Lower leg skin (tissue), 4 donors: ENCODE results near the gene PDK1. TPM values are rescaled to one million over a fixed set of nuclear protein-coding genes. Genes with fewer than 3 reads are reported as not detected.

Experiments
- DNase-seq, 2 donors: peaks; one replicate each; pipeline ENCODE4 v3.0.0-alpha.2; 2019; ENCODE audit warnings: low spot score in 2 of 2
- H3K4me3 ChIP-seq: fragments of 200-600 bp; sonication (generic); 2 replicates; pipeline ENCODE4 v1.5.1; 2017; ENCODE audit warnings: mild to moderate bottlenecking, low read depth; ENCODE audit not compliant: poor library complexity, severe bottlenecking
- POLR2A ChIP-seq, 2 donors: fragments of 450-650 bp; IDR thresholded peaks; one replicate each; pipeline ENCODE4 v1.6.1; 2016 to 2017; ENCODE audit warnings: antibody characterized with exemption in 2 of 2, mild to moderate bottlenecking in 1 of 2, moderate library complexity in 1 of 2
- WGBS, 2 donors: methylation state at CpG; one replicate each; pipeline ENCODE4 v1.1.5; 2018; 5-methylcytosine and 5-hydroxymethylcytosine counted together
- intact Hi-C: fragments of 100-400 bp; cut with DNase I; formaldehyde crosslinking; loops from one replicate; pipeline ENCODE4 v1.15.0; 2023; ENCODE audit warnings: low total_unique reads
- total RNA-seq, 4 donors: library from RNA; depleted of rRNA; stranded (reverse); fragments of >200 nt; gene quantifications; one replicate each; pipeline ENCODE4 v1.1.0, GENCODE V29; 2016
- TF ChIP-seq, protein P1 (sequence below), 3 donors: fragments of 450-650 bp; IDR thresholded peaks; one replicate each; pipeline ENCODE4 v1.5.1; 2016; ENCODE audit warnings: antibody characterized with exemption in 3 of 3, mild to moderate bottlenecking in 3 of 3, moderate library complexity in 2 of 3

The PDK1 gene
- total RNA-seq, 4 donors from 2014 or later = 34.8 to 117 (median 54.8) TPM

DNA sequence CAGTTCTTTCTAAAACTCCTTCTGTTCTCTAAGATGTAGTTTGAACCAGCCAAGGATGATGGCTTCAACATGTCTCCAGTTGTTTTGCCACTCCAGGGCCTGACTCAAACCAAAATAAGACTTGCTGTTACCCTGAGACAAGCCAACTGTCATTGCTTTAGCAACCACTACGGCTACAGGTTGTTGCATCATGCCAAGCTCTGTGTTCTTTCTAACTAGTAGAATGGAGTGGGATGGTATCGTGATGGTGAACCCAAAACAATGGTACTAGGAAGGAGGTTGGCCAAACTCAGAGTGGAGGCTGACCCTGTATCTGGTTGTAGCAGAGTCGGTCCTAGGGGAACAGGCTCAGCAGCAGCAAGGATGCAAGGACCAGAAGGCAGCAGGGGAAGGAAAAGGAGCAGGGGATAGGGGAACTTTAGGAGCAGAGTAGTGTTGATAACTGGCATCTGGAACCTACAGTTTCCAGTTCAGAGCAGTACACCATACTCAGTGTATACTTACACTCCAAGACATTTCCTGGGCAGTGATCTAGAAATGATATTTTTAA is 51.6 kb downstream of the PDK1 start:
- no peak for TF ChIP-seq POLR2A (IDR thresholded peaks at IDR 0.05)
- TF ChIP-seq, protein P1, sequence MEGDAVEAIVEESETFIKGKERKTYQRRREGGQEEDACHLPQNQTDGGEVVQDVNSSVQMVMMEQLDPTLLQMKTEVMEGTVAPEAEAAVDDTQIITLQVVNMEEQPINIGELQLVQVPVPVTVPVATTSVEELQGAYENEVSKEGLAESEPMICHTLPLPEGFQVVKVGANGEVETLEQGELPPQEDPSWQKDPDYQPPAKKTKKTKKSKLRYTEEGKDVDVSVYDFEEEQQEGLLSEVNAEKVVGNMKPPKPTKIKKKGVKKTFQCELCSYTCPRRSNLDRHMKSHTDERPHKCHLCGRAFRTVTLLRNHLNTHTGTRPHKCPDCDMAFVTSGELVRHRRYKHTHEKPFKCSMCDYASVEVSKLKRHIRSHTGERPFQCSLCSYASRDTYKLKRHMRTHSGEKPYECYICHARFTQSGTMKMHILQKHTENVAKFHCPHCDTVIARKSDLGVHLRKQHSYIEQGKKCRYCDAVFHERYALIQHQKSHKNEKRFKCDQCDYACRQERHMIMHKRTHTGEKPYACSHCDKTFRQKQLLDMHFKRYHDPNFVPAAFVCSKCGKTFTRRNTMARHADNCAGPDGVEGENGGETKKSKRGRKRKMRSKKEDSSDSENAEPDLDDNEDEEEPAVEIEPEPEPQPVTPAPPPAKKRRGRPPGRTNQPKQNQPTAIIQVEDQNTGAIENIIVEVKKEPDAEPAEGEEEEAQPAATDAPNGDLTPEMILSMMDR (IDR thresholded peaks at IDR 0.05) = no peak
- no peak for DNase-seq
- intact Hi-C loops = no loop called here
- no peak overlapping the region for H3K4me3 ChIP-seq
- WGBS, 2 donors = 70 to 84% methylated on average over 3 of the region's 3 CpGs

DNA sequence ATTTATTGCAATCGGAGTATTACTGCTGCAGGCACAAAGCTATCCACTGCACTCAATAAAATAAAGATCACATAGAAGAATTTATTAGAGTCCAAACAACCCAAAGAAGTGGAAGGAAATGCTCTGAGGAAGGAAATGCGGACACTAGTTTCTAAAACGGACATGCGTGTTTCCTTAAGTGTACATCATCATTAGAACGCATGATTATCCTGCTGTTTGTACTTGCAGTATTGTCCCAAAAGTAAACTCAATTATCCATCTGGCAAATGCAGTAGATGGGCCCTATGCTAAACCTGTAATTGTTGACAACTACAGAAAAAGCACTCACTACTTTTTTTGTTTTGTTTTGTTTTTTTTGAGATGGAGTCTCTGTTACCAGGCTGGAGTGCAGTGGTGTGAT is 53.6 kb downstream of the PDK1 start:
- intact Hi-C loops = no loop called here
- no peak for DNase-seq
- 88 to 94% methylated on average over 5 of the region's 5 CpGs for WGBS, 2 donors
- TF ChIP-seq, protein P1 (IDR thresholded peaks at IDR 0.05) = no peak
- no peak overlapping the region for H3K4me3 ChIP-seq

DNA sequence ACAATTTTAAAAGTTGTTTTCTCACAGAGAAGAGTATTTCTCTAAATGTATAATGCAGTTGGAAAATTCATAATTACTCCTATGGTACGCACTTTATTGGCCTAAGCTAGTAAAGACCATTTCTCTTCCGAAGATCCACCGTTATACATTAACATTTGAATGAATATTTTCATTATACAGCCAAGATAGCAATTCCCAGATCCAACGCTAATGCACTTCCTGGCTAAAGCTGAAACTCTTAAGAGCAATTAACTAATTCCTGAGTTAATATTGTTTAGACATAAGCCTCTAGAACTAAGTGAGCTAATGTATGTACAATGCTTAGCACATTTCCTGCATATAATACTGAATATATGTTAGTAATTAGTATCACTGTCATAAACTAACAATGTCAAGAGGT is 56.2 kb downstream of the PDK1 start:
- DNase-seq = no peak
- intact Hi-C loops = no loop called here
- no peak overlapping the region for H3K4me3 ChIP-seq
- TF ChIP-seq POLR2A (IDR thresholded peaks at IDR 0.05) = no peak
- TF ChIP-seq, protein P1 (IDR thresholded peaks at IDR 0.05) = no peak
- WGBS, 2 donors = 81 to 87% methylated on average over 4 of the region's 4 CpGs

DNA sequence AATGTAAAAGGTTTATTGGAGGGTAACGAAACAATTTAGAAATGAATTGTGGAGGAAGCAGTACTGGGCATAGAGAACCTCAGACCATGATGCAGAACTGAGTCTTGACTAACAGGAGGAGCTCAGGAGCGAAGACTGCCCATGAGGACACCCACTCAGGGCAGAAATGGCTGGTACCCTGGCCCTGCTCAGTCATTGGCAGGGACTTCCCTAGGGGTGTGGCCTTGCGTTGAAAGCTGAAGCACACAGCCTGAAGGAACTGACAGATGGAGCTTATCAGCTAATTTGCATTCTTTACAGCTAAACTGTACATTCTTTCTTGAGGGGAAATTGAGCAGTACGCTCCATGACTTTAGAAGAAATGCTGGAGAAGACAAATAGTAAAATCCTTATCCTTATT is 57.1 kb downstream of the PDK1 start:
- TF ChIP-seq, protein P1 (IDR thresholded peaks at IDR 0.05) = no peak
- no peak for TF ChIP-seq POLR2A (IDR thresholded peaks at IDR 0.05)
- H3K4me3 ChIP-seq = no peak overlapping the region
- 70 to 76% methylated on average over 4 of the region's 4 CpGs for WGBS, 2 donors
- DNase-seq = no peak
- intact Hi-C loops = no loop called here

DNA sequence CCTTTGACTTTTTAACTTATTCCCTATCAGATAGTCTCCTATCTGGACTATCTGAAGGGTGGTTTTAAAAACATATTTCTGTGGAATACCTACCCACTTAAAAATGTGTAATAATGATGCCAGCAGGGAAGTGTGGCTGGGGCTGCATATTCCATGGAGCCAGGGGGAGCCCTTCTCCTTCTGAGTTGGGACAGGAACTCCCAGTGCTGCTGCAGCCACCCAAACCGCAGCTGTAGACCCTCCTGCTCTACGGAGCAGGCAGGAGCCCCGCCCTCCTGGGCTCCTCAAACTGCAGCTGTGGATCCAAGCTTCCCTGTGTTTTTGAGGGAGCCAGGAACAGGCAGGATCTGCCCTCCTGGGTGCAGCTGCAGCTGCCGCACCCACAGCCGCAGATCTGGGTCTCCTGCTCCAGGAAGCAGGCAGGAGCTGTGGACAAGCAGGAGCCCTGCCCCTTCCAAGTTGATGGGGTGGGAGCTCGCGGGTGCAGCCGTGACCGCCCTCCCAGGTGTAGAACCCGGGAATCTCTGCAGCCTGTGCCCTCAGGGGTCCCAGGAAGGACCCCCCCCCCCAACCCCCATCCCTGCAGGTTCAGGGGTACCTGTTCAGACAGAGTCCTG is 57.8 kb downstream of the PDK1 start:
- TF ChIP-seq, protein P1 (IDR thresholded peaks at IDR 0.05) = no peak
- TF ChIP-seq POLR2A (IDR thresholded peaks at IDR 0.05) = no peak
- no peak overlapping the region for H3K4me3 ChIP-seq
- intact Hi-C loops = no loop called here
- no peak for DNase-seq
- 75 to 82% methylated on average over 5 to 10 of the region's 10 CpGs for WGBS, 2 donors

DNA sequence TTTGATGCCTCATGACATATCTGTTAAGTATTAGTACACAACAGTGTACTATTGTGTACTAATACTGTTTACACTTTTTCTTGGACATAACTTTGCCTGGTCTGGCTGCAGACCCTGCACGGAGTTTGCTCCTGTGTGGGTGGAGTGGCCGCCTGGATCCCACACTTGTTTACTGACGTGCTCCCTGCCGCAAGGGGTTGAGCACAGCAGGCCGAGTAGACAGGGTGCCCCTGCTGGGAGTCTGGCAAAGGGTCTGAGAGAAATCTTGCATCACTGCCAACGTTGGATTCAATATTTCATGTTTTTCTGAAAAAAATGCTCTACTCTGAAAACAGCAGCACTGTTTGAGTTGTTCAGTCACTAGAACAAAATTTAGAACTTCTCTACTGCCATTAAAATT is 59.0 kb downstream of the PDK1 start:
- intact Hi-C loops = no loop called here
- TF ChIP-seq POLR2A (IDR thresholded peaks at IDR 0.05) = no peak
- TF ChIP-seq, protein P1 (IDR thresholded peaks at IDR 0.05) = no peak
- 62 to 85% methylated on average over 6 of the region's 6 CpGs for WGBS, 2 donors
- no peak overlapping the region for H3K4me3 ChIP-seq
- no peak for DNase-seq
